Activated T-cell treated with anti-CD3 and anti-CD28 coated beads, Interleukin-2, amount 50 U/mL, for 48 hours (primary cell): ENCODE results near the gene CACNB1.

Experiments
- DNase-seq, 2 experiments: peaks; one replicate each; pipeline ENCODE4 v3.0.0-alpha.2; 2020

CACNB1 gene

DNA sequence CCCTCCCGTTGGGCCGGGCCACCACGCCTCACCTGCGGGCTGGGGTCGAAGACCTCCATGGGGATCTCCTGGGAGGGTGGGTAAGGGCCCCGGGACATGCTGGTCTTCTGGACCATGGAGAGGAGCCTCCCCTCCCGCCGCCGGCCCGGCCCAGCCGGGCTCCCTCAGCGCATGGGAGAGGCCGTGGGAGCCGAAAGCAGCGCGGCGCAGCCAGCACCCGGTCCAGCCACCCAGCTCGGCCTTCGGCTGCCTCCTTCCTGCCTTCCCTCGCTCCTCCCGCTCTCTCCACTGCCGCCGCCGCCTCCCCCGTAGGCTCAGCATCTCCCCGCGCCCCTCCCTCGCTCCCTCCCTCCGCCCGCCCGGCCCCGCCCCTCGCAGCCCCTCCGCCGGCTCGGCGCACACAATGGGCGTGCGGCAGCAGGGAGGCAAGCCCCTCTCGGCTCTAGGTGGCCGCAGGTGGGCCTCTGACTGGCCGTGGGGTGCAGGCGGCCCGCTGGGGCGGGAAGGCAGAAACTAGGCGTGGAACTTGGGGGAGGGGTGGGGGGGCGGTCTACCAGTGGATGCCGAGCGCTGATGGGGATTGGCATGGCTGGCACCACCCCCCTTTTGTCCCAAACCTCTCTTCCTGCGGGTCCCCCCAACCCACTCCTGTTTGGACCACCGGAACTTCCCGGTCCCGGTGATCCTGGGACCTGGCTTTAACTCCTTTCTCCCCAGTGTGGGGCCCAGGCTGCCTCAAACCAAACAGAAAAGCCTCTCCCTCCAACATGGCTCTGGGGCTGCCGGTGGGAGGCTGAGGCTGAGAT lies at the start of gene CACNB1:
CACNB1 (minus strand) TSS at position 290 of the 806 bp plus-strand sequence; CDS start at position 116, 174 bp downstream.
- DNase-seq, result peak; percentile 79 to 85

DNA sequence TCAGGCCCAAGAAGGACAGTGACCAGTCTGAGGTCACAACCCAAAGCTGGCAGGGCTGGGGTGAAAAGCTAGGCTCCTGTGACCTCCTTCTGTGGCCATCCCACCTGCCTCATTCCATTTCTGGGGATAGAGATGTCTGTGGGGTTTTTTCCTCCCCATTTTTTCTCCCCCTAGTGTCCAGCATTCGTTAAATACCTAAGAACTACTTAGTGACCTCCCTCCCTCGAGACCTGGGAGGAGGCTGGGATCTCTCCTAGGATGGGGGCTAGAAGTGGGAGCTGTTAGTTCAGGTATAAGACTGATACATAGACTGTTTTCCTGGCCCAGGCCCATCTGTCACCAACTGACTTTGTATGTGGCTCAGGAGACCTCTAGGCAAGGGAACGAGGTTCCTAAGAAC lies 48.8 kb upstream of the CACNB1 start:
- no peak for DNase-seq

DNA sequence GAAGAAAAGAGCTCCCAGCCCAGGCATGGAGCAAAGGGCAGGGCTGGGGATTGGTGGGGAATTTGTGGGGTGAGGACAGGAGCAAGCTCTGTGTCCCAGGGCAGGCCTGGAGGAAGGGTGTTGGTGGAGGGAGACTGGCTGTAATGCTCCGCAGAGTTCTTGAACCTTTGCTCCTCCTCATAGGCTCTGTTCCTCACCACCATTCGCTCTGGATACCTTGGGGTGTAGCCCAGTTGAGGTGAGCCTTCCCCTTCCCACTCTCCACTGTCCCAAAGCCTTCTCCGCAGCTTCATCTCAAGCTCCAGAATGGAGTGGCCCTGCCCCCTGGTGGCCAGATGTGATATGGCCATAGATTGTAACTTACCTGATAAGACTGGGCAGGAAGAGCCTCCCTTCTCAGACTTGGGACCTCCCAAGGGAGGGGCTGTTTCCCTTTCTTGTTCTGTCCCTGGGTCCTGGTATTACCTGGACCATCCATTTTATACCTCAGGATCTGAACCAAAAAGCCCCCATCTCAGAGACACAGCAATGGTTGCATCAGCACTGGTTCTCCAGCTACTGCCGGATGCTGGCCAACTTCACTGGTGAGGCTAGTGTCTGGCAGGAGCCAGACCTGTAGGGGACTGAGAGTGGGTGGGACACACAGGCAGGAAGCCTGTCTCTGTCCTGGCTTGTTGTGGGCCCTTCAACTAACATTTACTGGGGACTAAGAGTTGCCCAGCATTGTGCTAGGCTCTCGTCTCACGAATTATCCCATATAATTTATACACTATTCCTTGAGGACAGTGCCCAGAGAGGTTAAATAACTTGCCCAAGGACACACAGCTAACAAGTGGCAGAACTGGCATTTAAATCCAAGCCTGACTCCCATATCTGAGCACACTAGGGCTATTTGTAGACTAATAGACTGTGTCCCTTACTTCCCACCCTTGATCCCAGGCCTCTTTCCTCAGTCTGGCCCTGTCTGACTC lies 47.4 kb upstream of the CACNB1 start:
- DNase-seq, result peak; percentile 92 to 94

DNA sequence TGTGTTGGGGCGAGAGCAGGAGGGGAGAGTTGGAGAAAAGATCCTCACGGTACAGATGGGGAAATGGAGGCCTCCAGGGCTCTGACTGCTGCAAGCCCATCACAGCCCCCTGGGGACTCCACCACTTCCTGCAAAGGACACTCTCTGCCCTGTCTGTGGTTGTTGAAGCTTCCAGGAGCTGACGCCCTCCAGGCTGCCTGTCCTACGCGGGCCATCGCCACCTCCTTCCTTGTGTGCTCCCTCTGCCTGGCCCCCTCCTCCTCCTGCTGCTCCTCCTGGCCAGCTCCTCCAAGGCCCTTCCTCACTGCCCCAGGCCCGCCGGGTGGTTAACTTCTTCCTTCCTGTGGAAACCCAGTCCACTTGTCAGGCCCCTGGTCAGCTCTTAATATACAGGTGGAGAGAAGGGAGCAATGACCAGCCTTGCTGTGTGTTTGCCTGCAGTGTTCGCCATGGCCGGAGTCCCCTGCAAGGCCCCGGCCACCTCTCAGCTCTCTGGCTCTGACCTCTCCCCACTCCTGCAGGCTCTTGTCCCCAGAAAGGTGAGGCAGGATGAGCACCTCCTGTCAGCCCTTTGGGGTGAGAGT lies 46.6 kb upstream of the CACNB1 start:
- DNase-seq, result no peak

DNA sequence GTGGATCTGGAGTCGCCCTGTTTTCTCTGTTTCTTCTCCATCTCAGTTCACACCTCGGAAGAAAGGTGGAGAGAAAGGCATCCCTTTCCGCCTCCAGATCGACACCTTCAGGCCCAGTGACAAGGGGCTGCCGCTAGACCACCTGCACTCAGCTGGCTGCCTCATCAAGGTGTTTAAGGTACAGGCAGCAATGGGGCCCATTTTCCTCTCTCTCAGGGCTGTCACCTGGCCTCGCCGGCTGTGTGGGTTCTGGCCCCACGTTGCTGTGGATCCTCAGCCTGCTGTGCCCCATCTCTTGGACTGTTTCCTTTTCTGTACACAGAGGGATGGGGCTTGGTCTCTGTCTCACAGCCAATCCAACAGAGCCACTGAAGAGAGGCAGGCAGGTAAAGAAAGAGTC lies 45.7 kb upstream of the CACNB1 start:
- no peak for DNase-seq

DNA sequence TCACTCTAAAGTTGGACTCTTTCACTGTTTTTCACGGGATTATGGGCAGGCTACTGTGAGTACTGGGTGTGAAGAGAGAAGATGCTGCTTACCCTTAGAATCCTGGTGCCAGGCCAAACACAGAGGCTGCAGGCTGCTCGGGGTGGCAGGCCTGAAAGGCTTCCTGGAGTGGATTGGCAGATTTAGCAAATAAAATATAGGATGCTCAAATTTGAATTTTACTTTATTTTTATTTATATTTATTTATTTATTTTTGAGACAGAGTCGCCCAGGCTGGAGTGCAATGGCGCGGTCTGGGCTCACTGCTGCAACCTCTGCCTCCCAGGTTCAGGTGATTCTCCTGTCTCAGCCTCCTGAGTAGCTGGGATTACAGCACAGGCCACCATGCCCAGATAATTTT lies 43.2 kb upstream of the CACNB1 start:
- no peak for DNase-seq

DNA sequence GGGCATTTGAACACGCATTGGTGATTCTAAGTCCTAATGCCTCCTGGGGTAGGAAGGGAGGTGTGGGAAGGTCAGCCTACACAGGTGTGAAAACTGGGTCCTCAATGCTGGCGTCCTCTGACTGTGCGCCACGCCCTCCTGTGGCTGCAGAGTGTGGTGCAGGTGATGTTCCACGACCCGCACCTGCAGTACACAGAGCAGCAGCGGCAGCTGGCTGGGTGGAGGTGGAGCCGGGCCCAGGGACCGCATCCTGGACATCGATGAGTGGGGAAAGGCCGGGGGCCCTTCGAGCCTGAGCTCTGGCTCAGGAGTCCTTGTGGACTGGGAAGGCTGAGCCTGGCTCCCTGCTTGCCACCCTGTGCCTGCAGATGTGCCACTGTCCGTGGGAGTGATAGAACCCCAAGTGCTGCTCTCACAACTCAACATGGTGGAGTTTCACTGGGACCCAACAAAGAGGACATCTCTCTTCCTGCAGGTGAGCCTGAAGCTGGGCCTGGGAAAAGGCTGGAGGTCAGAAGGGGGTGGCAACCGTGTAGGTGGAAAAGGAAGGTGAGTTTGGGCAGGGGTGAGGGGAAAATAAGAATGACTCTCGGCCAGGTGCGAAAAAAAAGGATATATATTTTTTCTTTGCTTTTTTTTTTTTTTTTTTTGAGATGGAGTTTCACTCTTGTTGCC lies 42.3 kb upstream of the CACNB1 start:
- DNase-seq, result peak; percentile 82 to 86

DNA sequence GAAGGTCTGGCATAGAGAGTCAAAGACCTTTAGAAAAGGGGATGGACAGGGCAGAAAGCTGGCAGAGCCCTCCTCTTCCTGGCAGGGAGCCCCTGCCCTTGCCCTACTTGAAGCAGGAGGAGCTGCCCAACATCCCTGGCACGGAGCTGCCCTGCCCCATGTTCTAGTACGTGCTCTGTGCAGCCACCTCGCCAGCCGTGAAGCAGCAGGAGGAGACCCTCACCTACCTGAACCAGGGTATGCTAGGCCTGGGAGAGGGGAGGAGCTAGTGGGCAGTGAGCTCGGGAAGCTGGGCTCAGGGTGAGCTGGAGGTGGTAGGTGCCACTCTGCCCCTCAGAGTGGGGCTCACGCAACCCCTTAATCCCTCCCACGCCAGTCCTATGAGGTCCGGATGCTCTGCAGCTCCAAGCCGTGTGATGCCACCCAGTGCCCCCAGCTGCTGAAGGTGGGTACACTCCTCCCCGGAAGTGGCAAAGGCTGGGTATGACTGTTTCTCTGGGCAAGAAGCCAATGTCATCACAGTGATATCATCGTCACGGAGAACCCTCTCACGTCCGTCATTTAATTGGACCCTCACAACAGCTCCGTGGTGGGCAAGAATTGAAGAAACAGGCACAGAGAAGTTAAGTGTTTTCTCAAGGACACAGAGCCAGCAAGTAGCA lies 41.0 kb upstream of the CACNB1 start:
- DNase-seq, result peak; percentile 70 to 75

DNA sequence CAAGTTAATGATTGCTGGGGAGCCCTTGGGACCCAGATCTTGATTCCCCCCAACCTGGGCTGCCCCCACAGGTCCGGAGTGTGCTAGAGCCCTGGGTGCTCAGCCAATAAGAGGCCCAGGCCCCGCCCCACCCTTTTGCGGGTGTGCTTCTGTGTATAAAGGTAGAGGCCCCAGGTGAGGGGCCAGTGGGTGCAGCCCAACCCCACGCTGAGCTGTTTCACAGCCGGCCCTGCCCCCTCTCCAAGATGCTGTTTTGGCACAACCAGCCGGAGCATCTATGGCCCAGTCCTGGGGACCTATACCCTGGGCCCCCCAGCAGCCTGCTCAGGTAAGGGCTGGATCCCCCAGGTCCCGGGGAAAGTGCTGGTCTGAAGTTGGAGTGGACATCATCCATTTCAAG lies 40.1 kb upstream of the CACNB1 start:
- DNase-seq, result no peak

DNA sequence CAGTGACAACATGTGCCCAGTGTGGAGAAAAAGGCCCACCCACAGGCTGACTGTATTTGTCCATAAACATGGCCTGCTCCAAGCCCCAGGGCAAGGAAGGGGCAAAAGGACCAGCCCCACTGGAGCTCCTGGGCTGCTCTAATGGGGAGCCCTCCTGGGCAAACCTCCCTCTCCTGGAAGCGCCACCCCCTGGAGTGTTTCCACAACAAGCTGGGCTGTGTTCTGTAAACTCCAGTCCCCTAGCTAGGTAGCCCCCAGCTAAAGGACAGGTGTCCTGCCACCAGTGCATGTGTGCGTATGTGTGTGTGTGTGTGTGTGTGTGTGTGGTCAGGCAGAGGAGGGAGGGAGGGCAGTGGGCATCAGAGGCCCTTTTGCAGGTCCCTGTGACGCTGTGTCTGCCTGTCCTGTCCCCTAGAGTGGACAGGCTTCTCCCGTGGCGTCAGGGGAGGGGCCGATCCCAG lies 39.5 kb upstream of the CACNB1 start:
- no peak for DNase-seq

DNA sequence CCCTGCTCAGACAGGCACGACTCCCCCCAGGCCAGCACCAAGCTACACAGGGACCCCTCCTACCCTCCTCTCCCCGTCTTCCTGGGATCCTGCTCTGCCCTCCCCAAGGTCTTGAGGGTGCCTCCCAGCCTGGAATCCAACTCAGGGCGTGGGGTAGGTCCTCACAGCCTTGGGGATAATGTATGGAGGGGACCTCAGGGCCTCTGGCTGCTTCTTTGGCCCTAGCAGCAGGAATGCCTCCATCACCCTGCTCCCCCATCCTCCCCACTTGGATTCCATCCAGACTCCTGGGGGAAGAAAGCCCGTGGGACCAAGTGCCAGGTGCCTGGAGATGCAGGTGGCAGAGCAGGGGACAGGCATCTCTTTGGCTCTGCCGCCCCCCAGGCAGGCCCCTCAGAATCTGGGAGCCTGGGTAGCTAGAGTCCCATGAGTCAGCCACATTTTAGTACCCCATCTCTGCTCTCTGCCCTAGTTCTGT lies 39.0 kb upstream of the CACNB1 start:
- no peak for DNase-seq

DNA sequence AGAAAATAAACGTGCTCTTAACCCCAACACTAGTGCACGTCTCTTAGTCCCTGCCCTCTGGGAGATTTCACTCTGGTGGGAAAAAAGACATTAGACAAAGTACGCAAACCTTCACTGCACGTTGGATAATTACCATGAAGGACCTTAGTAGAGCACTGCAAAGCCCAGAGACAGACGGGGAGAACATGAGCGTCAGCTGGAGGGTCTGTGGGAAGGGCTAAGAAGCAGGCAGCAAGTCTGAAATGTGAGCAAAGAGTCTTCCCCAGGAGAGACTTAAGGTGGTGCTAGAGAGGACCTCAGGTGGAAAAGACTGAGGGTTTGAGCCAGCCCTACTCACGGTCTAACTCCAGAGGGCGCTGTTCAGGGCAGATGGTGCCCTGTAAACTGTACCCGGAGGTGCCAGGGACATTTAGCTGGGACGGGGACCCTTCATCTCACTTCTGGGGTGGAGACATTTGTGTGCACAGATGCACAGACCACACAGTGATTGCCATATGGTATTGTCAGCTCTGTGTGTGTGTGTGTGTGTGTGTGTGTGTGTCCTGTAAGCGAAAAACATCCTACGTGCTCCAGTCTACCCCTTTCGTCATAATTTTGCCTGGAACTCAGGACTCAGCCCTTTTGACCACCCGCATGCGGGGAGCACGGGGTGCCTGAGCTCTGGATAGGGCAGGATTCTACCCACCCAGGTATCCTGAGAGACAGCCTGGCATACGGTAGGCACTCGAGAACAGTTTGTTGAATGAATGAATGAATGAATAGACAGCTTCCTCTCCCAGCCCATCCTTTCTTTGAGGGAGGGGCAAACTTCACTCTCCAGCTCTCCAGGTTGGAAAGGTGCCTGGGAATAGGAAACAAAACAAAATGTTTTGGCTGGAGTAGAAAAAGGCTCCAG lies 38.3 kb upstream of the CACNB1 start:
- DNase-seq, result peak; percentile 64 to 73

DNA sequence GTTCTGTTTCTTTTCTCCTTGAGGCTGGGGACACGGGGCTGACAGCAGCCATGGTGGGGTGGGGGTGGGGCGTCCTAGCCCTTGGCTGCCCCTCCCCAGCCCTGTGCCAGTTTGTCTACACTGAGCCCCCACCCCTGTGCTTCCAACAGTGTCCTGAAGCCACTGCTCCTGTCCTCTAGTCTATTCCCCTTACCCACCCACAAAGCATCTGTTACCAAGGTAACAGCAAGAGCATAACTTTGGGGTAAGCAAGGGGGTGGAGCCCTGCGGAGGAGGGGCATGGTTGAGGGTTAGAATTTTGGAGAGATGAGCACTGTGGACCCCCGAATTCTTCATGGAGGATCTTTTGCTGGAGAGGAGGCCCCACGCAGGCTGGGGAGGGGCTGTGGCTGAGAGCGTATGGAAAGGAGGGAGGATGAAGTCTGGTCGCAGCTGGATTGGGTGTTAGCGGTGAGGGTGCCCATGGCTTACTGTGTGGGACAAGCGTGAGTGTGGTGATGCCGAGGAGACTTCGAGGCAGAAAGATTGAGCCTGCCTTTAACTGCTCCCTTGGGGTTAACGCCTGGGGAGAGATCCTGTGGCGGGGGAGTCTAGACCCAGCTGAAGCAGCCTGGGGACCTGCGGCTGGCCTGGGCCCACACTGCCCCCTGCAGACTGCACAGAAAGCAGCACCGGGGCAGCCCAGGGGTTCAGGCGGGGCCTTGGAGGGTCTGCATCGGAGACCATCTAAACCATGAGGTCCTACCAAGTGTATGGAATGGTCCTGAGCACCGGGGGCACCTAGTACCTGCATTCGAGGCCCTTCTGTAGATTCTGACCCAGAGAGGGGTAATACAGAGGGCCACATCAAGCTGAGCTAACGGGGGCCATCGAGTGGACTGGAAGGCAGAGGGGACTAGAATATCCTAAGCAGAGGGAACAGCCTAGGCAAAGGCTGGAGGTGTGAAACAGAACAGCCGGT lies 34.4 kb upstream of the CACNB1 start:
- DNase-seq, result peak; percentile 68 to 74

DNA sequence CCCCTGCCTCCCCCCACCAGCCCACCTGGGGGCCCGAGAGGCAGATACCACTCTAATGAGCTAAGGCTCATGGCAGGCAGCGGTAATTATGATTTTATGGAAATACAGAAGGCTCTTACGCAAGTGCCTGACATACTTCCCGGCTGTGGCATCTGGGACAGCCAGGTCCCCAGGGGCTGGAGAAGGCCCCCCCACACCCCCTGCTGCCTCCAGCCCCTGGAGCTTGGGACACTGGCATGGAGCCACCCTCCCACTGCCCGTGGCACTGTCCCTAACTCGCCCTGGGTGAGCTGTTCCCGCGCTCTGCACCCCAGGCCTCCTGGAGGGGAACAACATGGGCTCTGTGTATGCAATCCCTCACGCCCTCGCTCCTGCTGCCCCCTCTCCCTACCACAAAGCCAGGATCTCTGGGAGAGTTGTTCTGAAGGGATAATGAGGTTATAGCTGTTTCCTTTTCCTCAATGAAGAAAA lies 33.7 kb upstream of the CACNB1 start:
- no peak for DNase-seq

DNA sequence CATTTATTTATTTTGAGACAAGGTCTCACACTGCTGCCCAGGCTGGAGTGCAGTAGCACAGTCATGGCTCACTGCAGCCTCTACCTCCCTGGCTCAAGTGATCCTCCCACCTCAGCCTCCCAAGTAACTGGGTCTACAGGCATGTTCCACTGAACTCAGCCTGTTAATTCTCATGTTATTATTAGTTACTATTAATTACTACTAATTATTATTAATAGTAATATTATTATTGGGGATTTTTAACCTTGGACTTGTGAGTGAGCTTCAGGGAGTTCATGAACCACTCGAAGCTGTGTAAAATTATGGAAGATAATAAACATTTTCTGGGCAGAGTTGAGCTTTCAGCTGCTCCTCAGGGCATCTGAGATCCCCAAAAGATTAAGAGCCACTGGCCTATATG lies 32.9 kb upstream of the CACNB1 start:
- no peak for DNase-seq

DNA sequence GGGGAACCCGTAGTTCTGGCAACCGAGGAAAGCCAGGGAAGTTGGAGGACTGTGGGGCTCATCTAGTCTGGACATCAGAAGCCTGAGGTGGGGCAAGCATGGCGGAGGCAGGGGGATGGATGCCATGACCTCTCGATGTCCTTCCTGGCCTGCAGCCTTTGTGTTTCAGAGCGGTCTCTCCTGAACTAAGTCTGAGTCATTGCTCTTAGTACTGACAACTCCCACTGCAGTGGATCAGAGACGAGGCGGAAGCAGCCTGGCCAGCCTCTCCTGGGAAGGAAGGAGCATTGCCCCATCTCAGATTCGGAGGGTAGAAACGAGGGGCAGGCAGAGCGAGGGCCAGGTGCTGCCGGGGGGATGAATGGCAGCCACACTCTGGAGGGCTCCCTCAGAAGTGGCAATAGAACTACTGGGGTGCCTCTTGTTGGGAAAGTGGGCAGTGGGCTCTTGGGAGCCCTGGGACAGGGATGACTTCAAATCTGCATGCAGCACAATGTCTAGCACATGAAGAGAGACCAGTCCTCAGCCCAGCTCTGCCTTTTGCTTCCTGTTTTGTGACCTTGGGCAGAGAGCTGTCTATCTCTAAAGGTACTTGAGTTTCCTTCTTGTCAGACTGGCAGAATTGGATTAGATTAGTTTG lies 31.9 kb upstream of the CACNB1 start:
- no peak for DNase-seq

DNA sequence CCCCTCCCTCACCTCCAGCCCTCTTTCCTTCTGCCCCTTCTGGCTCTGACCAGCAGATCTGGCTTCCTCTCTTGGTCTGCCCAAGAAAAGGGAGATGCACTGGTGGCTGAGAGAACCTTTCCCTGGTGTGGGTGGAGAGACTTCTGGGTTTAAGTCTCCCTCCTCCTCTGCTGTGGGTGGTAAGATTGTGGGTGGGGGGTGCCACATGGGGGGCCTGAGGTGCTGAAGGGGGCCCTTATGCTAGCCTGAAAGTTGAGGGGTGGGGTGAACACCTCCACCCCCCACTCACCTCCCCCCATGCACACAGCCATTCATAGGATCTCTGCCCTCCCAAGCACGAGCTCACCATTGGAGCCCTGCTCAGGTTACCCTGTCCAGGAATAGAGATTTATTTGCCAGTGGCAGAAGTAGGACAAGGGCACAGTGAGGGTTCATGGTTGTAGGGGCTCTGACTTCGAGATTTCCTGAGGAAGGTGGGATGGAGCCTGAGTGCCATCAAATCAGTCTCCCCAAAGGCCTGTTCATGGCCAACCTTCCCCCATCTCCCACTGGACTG lies 30.0 kb upstream of the CACNB1 start:
- no peak for DNase-seq

DNA sequence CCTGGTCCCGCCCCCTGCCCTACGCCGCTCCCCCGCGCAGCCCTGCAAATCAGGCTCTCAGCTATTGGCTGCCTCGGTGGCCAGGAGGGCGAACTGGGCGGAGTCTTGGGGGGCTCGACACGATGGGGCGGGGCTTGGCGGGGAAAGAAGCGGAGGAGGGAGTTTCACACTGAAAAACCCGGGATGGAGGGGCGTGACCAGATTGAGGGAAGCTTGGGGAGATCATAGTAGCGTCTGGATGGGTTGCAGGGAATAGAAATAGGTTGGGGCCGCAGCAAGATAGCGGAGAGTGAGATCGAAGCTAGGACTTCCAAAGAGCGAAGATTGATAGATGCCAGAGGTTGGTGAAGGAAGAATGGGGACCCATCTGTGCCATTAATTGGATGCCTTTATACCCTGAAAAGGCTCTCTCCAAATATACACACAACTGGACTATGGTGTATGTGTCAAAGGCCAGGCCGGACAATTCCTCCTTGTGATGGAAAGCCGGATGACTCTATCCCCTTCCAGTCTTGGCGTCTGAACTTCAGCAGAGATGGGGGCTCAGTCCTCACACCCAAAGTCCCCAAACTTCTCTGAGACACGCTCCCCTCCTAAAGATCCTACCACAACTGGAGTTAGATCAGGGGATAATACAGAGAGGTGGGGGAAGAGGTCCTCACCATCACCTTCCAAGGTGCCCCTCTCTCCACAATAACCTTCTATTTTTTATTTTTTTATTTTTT lies 28.7 kb upstream of the CACNB1 start:
- DNase-seq, result peak in 1 of 2 experiments; percentile 73
